ENCODE data around the gene DDX41.
A peak's percentile ranks its signal among the peaks of the same experiment; 100 is the strongest.

The DDX41 gene

GRCh38 chr5:177523711-177524538 lies 7.2 kb upstream of the DDX41 start:
- peaks cover 48% of the 10 kb centered on the region for H3K36me3 ChIP-seq (ENCODE audit: control insufficient read depth, insufficient read depth, low read length)
- H3K27me3 ChIP-seq (replicated peaks; ENCODE audit: control insufficient read depth, insufficient read depth, low read length), result no peaks in the 10 kb centered on the region
- no peak for DNase-seq (ENCODE audit: extremely low read depth, insufficient read length)
- no peak overlapping the region for H3K4me3 ChIP-seq (replicated peaks; ENCODE audit: low read depth, low read length)
- TF ChIP-seq CTCF (IDR thresholded peaks at IDR 0.05; ENCODE audit: insufficient read depth, low read length, poor library complexity, severe bottlenecking), result no peak

DNA sequence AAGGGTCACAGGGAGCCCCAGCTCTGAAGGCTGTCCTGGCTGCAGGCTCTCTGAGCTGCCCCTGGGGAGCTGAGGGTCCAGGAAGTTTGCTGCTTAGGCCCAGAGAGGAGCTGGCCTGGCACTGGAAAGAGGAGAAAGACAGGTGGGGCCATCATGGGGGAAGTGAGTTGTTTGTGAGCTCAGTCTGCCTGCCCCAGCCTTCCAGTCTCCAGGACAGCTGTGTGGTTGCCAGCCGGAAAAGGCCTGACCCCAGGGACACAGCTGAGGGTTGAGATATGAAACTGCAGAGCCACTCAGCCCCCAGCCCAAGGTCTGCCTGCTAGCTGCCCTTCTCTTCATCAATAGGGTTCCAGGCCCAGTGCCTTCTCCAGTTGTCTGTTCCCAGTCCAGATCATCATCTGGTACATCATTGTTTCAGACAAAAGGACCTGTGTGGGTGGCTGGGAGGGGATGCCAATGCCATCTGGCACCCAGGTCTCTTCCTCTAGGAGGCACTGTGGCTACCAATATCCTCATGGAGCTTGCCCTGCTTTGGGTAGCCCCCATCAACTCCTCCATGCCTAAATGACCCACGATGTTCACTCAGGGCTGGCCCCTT lies 4.3 kb upstream of the DDX41 start:
- no peaks in the 10 kb centered on the region for H3K27me3 ChIP-seq (replicated peaks; ENCODE audit: control insufficient read depth, insufficient read depth, low read length)
- peaks cover 32% of the 10 kb centered on the region for H3K36me3 ChIP-seq (ENCODE audit: control insufficient read depth, insufficient read depth, low read length)
- peak; percentile 14 for TF ChIP-seq CTCF (IDR thresholded peaks at IDR 0.05; ENCODE audit: insufficient read depth, low read length, poor library complexity, severe bottlenecking)
- H3K4me3 ChIP-seq (replicated peaks; ENCODE audit: low read depth, low read length), result no peak overlapping the region
- DNase-seq (ENCODE audit: extremely low read depth, insufficient read length), result no peak

- Histone ChIP-seq H3K36me3 (ENCODE audit: control insufficient read depth, insufficient read depth, low read length) (peaks cover 35% of the 10 kb centered on the region), H3K27me3 (replicated peaks; ENCODE audit: control insufficient read depth, insufficient read depth, low read length) (no peaks in the 10 kb centered on the region), H3K4me3 (replicated peaks; ENCODE audit: low read depth, low read length) (no peak overlapping the region)
- TF ChIP-seq CTCF (IDR thresholded peaks at IDR 0.05; ENCODE audit: insufficient read depth, low read length, poor library complexity, severe bottlenecking), result no peak
- DNase-seq (ENCODE audit: extremely low read depth, insufficient read length), result no peak
These were observed 3.5 kb upstream of the DDX41 start for GRCh38 chr5:177520271-177520670.

- Histone ChIP-seq H3K27me3 (replicated peaks; ENCODE audit: control insufficient read depth, insufficient read depth, low read length) (no peaks in the 10 kb centered on the region), H3K36me3 (ENCODE audit: control insufficient read depth, insufficient read depth, low read length) (peaks cover 38% of the 10 kb centered on the region), H3K4me3 (replicated peaks; ENCODE audit: low read depth, low read length) (no peak overlapping the region)
- no peak for DNase-seq (ENCODE audit: extremely low read depth, insufficient read length)
- TF ChIP-seq CTCF (IDR thresholded peaks at IDR 0.05; ENCODE audit: insufficient read depth, low read length, poor library complexity, severe bottlenecking), result no peak
These were observed 2.9 kb upstream of the DDX41 start for GRCh38 chr5:177519463-177520235.

- TF ChIP-seq CTCF (IDR thresholded peaks at IDR 0.05; ENCODE audit: insufficient read depth, low read length, poor library complexity, severe bottlenecking), result no peak
- peaks cover 45% of the 10 kb centered on the region for H3K36me3 ChIP-seq (ENCODE audit: control insufficient read depth, insufficient read depth, low read length)
- DNase-seq (ENCODE audit: extremely low read depth, insufficient read length), result no peak
These were observed 1.2 kb downstream of the DDX41 start for GRCh38 chr5:177515580-177515979.

More at GRCh38 chr5:177515580-177515979, 1.2 kb downstream of the DDX41 start:
- Histone ChIP-seq H3K27me3 (replicated peaks; ENCODE audit: control insufficient read depth, insufficient read depth, low read length) (no peaks in the 10 kb centered on the region), H3K4me3 (replicated peaks; ENCODE audit: low read depth, low read length) (peak overlapping the region; percentile 99)
